K562 (cell line): ENCODE measurements around the gene GAL3ST3. TPM values are rescaled to one million over a fixed set of nuclear protein-coding genes. Genes with fewer than 3 reads are reported as not detected.

Experiments used
- ATAC-seq: fragments of 200-7000 bp; cut with Tn5 transposase; 3 replicates; pipeline ENCODE4 v1.9.1; 2020; ENCODE audit warnings: moderate library complexity
- BruUV-seq: library from RNA; stranded (reverse); fragments of 400-500 nt; replicated peaks from 2 replicates; lab custom pipeline; 2021; lab: Mats Ljungman, UMichigan
- CTCF ChIA-PET: fragments of 300-600 bp; formaldehyde crosslinking; extraction: SDS; loops from one replicate; lab custom pipeline; 2021; ENCODE audit warnings: low intra/inter-chr PET ratio; lab: Yijun Ruan, JAX
- POLR2A ChIA-PET: fragments of 300-600, 350-650 bp; sonication (Branson Sonifier 250); formaldehyde crosslinking; extraction: SDS; loops from one replicate; lab custom pipeline; 2021; ENCODE audit warnings: antibody characterized with exemption, inconsistent platforms; lab: Yijun Ruan, JAX
- DNase-seq, 4 experiments: peaks; one replicate each; pipeline versions ENCODE4 v3.0.0 to v3.0.0-alpha.2; 2011 to 2018; ENCODE audit warnings: low spot score in 3 of 4, mixed read lengths in 3 of 4; ENCODE audit errors: extremely low read depth in 1 of 4
- FAIRE-seq: peaks from 2 replicates; lab custom pipeline; 2011; peaks lifted over from hg19 to GRCh38; lab: Jason Lieb, UNC
- H2AFZ ChIP-seq: 2 replicates; pipeline ENCODE4 v1.6.0; 2011; ENCODE audit warnings: low read depth, low read length, control low read depth, inconsistent platforms
- H3K27ac ChIP-seq: fragments of 200-600 bp; 3 replicates; pipeline ENCODE4 v1.8.0; 2011; ENCODE audit warnings: low read depth, mild to moderate bottlenecking, control low read depth, inconsistent platforms, low read length, moderate library complexity, mixed read lengths; ENCODE audit errors: extremely low read depth
- H3K27me3 ChIP-seq, 2 experiments: fragments of 300-600 bp in 1 of 2; 2 replicates in 1 of 2; 3 replicates in 1 of 2; pipeline versions ENCODE4 v1.6.0 to v1.8.0; 2011; ENCODE audit warnings: inconsistent platforms in 2 of 2, low read length in 2 of 2, mild to moderate bottlenecking in 1 of 2, mixed read lengths in 1 of 2, moderate library complexity in 1 of 2; ENCODE audit not compliant: control insufficient read depth in 2 of 2, insufficient read depth in 2 of 2
- H3K36me3 ChIP-seq: fragments of 300-600 bp; 3 replicates; pipeline ENCODE4 v1.8.0; 2011; ENCODE audit warnings: mild to moderate bottlenecking, low read length, inconsistent platforms; ENCODE audit not compliant: control insufficient read depth, insufficient read depth
- H3K4me1 ChIP-seq, 2 experiments: fragments of 200-600 bp in 1 of 2; replicated peaks in 1 of 2; 2 replicates in 1 of 2; 3 replicates in 1 of 2; pipeline versions ENCODE4 v1.5.1 to v1.8.0; 2011; ENCODE audit warnings: inconsistent platforms in 2 of 2, low read length in 2 of 2, mild to moderate bottlenecking in 1 of 2, mixed read lengths in 1 of 2, moderate library complexity in 1 of 2; ENCODE audit not compliant: control insufficient read depth in 2 of 2, insufficient read depth in 2 of 2
- H3K4me2 ChIP-seq: 2 replicates; pipeline ENCODE4 v1.6.1; 2011; ENCODE audit warnings: low read length, control low read depth, inconsistent platforms, mixed read lengths; ENCODE audit not compliant: insufficient read depth
- H3K4me3 ChIP-seq: fragments of 200-600 bp; sonication (generic), shearing (Covaris generic); 2 replicates; pipeline ENCODE4 v1.5.1; 2016; ENCODE audit warnings: control low read depth, inconsistent platforms
- H3K79me2 ChIP-seq: fragments of 200-600 bp; 3 replicates; pipeline ENCODE4 v1.8.0; 2011; ENCODE audit warnings: low read length, inconsistent platforms; ENCODE audit not compliant: control insufficient read depth, insufficient read depth
- H3K9ac ChIP-seq, 2 experiments: 2 replicates each; pipeline versions ENCODE4 v1.6.0 to v1.6.1; 2011; ENCODE audit warnings: low read depth in 2 of 2, low read length in 2 of 2, control low read depth in 1 of 2, inconsistent platforms in 1 of 2, mild to moderate bottlenecking in 1 of 2, mixed read lengths in 1 of 2; ENCODE audit not compliant: insufficient read depth in 1 of 2
- H3K9me1 ChIP-seq: one replicate; pipeline ENCODE4 v1.6.0; 2011; ENCODE audit warnings: inconsistent platforms, mild to moderate bottlenecking, low read length, moderate library complexity; ENCODE audit not compliant: control insufficient read depth, insufficient read depth
- H3K9me3 ChIP-seq: replicated peaks from 2 replicates; pipeline ENCODE4 v1.5.1; 2011; ENCODE audit warnings: low read depth, low read length, inconsistent platforms; ENCODE audit not compliant: control insufficient read depth, insufficient read depth
- H4K20me1 ChIP-seq: replicated peaks from 2 replicates; pipeline ENCODE4 v1.6.1; 2011; ENCODE audit warnings: low read length, inconsistent platforms, mixed read lengths; ENCODE audit not compliant: control insufficient read depth, insufficient read depth
- MCM7 ChIP-seq, 2 experiments: fragments of 450-650 bp; IDR thresholded peaks; 2 replicates each; pipeline ENCODE4 v1.6.1; 2016 to 2018
- POLR3A ChIP-seq: IDR thresholded peaks from 2 replicates; pipeline ENCODE4 v1.6.1; 2011; ENCODE audit warnings: borderline replicate concordance, mild to moderate bottlenecking, moderate library complexity; ENCODE audit not compliant: insufficient read length, insufficient read depth; ENCODE audit errors: extremely low read depth
- RBM25 ChIP-seq: fragments of 200-400 bp; formaldehyde crosslinking; IDR thresholded peaks from 2 replicates; pipeline ENCODE4 v1.6.1; 2018; ENCODE audit warnings: low read length, low read depth, moderate library complexity; ENCODE audit not compliant: severe bottlenecking
- ZNF121 ChIP-seq: sonication (generic); formaldehyde crosslinking; conservative IDR thresholded peaks from 2 replicates; pipeline ENCODE4 v1.8.0; 2022; ENCODE audit warnings: missing genetic modification reagents
- WGBS: fragments of 100-300 bp; shearing (Covaris generic); methylation state at CpG from one replicate; pipeline ENCODE4 v1.1.6; 2016; ENCODE audit warnings: low coverage, mixed read lengths; ENCODE audit not compliant: insufficient coverage; ENCODE audit errors: missing lambda C conversion rate; 5-methylcytosine and 5-hydroxymethylcytosine counted together
- in situ Hi-C: fragments of 300-500 bp; cut with MboI; formaldehyde crosslinking; loops from 4 replicates; pipeline ENCODE4 v1.15.0; 2018; ENCODE audit warnings: inconsistent platforms, mixed read lengths
- intact Hi-C: fragments of 100-400 bp; cut with micrococcal nuclease; formaldehyde crosslinking; loops from 2 replicates; pipeline ENCODE4 v1.14.2; 2022
- polyA plus RNA-seq, 8 experiments: library from polyadenylated mRNA; depleted of rRNA in 4 of 8; stranded (reverse) in 5 of 8; unstranded in 3 of 8; fragments of >200 nt; fragmentation: Nextera tagmentation in 2 of 8; fragmentation: Illumina TruSeq in 1 of 8; extraction: Ambion mirVana in 2 of 8; extraction: Trizol in 1 of 8; gene quantifications; 2 replicates each; pipeline versions ENCODE4 v1.2.1 to v1.2.3, GENCODE V29; 2011 to 2014; ENCODE audit warnings: inconsistent platforms in 1 of 8, missing spikeins in 1 of 8
- total RNA-seq, 7 experiments: library from RNA; depleted of rRNA in 6 of 7; stranded (reverse); fragments of >200 nt in 6 of 7; fragmentation: Illumina TruSeq in 2 of 7; extraction: Trizol in 2 of 7; gene quantifications; 2 replicates each; pipeline versions ENCODE4 v1.2.1 to v1.2.3, GENCODE V29; 2011 to 2021; ENCODE audit warnings: low replicate concordance in 1 of 7

Gene GAL3ST3
- total and polyA plus RNA-seq, 9 of the 15 experiments (the other 6 are each of a cell fraction or from before 2014, with no cell fraction given), result not detected

GRCh38 chr11:66066751-66067150, 17.8 kb upstream of the GAL3ST3 start (continued):
- no peak for TF ChIP-seq MCM7 (IDR thresholded peaks at IDR 0.05)

GRCh38 chr11:66064571-66064970, 15.6 kb upstream of the GAL3ST3 start:
- CTCF ChIA-PET, result no interaction called here
- POLR2A ChIA-PET, result interaction anchor here (1.8 to 2.4 kb wide), 2 partner anchors 12 kb away, joined by 7 to 32 read pairs; partner anchors contain the start of gene SF3B2
- peaks cover 4% of the 10 kb centered on the region; the same call in 1 of the 2 replicates for H4K20me1 ChIP-seq
- no TSS peak for BruUV-seq
- TF ChIP-seq ZNF121 (CRISPR knock-in tag) (peak; percentile 80), POLR3A (no peak), RBM25 (peak; percentile 62)
- peaks cover 4% of the 10 kb centered on the region; the same call in 1 of the 3 replicates for H3K79me2 ChIP-seq
- peaks cover 97% of the 10 kb centered on the region for H3K36me3 ChIP-seq
- DNase-seq (no peak), ATAC-seq (no peak), FAIRE-seq (no peak)
- peaks cover 13 to 16% of the 10 kb centered on the region in 2 experiments for H3K4me1 ChIP-seq
- no peak overlapping the region for H3K9ac ChIP-seq
- H2AFZ ChIP-seq, result no peak overlapping the region
- WGBS, result 97% methylated on average over 1 of the region's 1 CpG
- H3K27me3 ChIP-seq, result no peaks in the 10 kb centered on the region
- H3K27ac ChIP-seq, result no peak overlapping the region
- no peaks in the 10 kb centered on the region for H3K9me1 ChIP-seq
- in situ Hi-C loops, result no loop called here
- no peak overlapping the region for H3K4me2 ChIP-seq
- intact Hi-C loops, result no loop called here
- H3K9me3 ChIP-seq, result no peaks in the 10 kb centered on the region
- no peak overlapping the region for H3K4me3 ChIP-seq
